ENCODE measurements around the gene APOD.

Gene APOD

DNA sequence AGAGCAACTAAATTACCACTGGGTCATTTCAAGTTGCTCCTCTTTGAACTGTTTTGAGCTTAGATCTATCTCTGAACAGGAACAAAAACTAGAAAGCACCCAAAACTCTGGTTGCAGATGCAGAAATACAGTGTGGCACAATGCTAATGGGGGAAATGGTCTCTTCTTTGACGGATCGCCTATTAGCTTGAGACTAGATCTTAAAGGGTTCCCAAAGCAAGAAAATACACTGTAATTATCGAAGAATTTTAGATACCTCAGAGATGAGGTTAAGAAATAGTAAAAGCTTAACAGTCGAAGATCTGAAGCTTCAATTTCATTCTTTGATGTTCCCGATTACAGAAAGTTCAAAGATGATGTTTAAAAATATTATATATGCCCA lies 41.4 kb downstream of the APOD start:
- no peak for DNase-seq (ENCODE audit: extremely low spot score)
- ChIA-PET POLR2A (interaction anchor here (0.9 to 1.6 kb wide), 4 partner anchors 9 to 101 kb away, joined by 4 to 10 read pairs (median 5); no protein-coding TSS in a partner anchor), CTCF (no interaction called here)
- TF ChIP-seq ARNT (IDR thresholded peaks at IDR 0.05) (no peak), L3MBTL2 (conservative IDR thresholded peaks at IDR 0.05) (no peak), NFRKB (IDR thresholded peaks at IDR 0.05) (no peak), ELF4 (IDR thresholded peaks at IDR 0.05) (no peak), TARDBP (IDR thresholded peaks at IDR 0.05) (no peak), ZNF384 (IDR thresholded peaks at IDR 0.05) (no peak), SUZ12 (IDR thresholded peaks at IDR 0.05) (no peak)
- TF ChIP-seq, protein P1, sequence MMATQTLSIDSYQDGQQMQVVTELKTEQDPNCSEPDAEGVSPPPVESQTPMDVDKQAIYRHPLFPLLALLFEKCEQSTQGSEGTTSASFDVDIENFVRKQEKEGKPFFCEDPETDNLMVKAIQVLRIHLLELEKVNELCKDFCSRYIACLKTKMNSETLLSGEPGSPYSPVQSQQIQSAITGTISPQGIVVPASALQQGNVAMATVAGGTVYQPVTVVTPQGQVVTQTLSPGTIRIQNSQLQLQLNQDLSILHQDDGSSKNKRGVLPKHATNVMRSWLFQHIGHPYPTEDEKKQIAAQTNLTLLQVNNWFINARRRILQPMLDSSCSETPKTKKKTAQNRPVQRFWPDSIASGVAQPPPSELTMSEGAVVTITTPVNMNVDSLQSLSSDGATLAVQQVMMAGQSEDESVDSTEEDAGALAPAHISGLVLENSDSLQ (IDR thresholded peaks at IDR 0.05): no peak

DNA sequence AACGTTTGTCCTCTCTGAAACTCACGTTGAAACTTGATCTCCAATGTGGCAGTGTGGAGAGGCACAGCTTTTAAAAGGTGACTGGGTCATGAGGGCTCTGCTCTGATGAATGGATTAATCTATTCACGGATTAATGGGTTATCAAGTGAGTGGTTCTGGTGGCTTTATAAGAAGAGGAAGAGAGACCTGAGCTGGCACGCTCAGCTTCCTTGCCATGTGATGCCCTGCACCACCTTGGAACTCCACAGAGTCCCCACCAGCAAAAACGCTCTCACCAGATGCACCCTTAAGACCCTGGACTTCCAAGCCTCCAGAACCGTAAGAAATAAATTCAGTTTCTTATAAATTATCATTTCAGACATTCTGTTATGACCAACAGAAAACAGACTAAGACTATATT lies 43.2 kb downstream of the APOD start:
- ChIA-PET POLR2A (no interaction called here), CTCF (no interaction called here)
- no peak for TF ChIP-seq ZNF384 (IDR thresholded peaks at IDR 0.05)
- no peak for TF ChIP-seq FOXM1 (IDR thresholded peaks at IDR 0.05; ENCODE audit: borderline replicate concordance)
- DNase-seq (ENCODE audit: extremely low spot score): no peak

GRCh38 chr3:195540027-195540426 lies 43.7 kb downstream of the APOD start:
- ChIA-PET POLR2A (no interaction called here), CTCF (interaction anchor here (1.5 kb wide), 1 partner anchor 269 kb away, joined by 4 read pairs; the partner anchor contains the start of gene XXYLT1)
- no peak for DNase-seq (ENCODE audit: extremely low spot score)
- TF ChIP-seq, protein P1 (IDR thresholded peaks at IDR 0.05): no peak
- no peak for TF ChIP-seq FOXM1 (IDR thresholded peaks at IDR 0.05; ENCODE audit: borderline replicate concordance)
- TF ChIP-seq FOXA1 (IDR thresholded peaks at IDR 0.05): no peak
- no peak for TF ChIP-seq HDGF (IDR thresholded peaks at IDR 0.05; ENCODE audit: borderline replicate concordance)
- TF ChIP-seq BHLHE40 (IDR thresholded peaks at IDR 0.05; ENCODE audit: borderline replicate concordance): no peak
- TF ChIP-seq SUZ12 (IDR thresholded peaks at IDR 0.05): no peak
- TF ChIP-seq LEF1 (IDR thresholded peaks at IDR 0.05; ENCODE audit: borderline replicate concordance): no peak
- TF ChIP-seq TARDBP (IDR thresholded peaks at IDR 0.05): no peak
- TF ChIP-seq SP1 (IDR thresholded peaks at IDR 0.05): no peak
- no peak for TF ChIP-seq ARNT (IDR thresholded peaks at IDR 0.05)
- no peak for TF ChIP-seq FOXK2 (IDR thresholded peaks at IDR 0.05)
- TF ChIP-seq ZNF384 (IDR thresholded peaks at IDR 0.05): no peak
- TF ChIP-seq ELF4 (IDR thresholded peaks at IDR 0.05): no peak
- TF ChIP-seq L3MBTL2 (conservative IDR thresholded peaks at IDR 0.05): no peak
- no peak for TF ChIP-seq NFRKB (IDR thresholded peaks at IDR 0.05)
- TF ChIP-seq CTBP1 (IDR thresholded peaks at IDR 0.05; ENCODE audit: borderline replicate concordance): no peak

DNA sequence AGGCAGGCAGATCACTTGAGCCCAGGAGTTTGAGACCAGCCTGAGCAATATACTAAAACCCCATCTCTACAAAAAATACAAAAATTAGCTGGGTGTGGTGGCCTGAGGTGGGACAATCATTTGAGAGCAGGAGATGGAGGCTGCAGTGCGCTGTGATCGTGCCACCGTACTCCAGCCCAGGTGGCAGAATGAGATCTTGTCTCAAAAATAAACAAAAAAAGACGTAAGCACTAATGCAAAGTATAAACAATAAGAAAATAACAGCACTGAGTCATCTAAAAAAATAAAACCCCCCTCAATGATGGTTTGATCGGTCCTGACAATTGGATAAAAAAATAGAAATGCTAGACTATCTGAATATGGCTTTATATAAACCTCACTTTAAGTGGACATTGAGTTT lies 44.3 kb downstream of the APOD start:
- ChIA-PET POLR2A (no interaction called here), CTCF (interaction anchor here (1.5 kb wide), 1 partner anchor 268 kb away, joined by 4 read pairs; the partner anchor contains the start of gene XXYLT1)
- no peak for TF ChIP-seq ZNF384 (IDR thresholded peaks at IDR 0.05)
- no peak for TF ChIP-seq SP1 (IDR thresholded peaks at IDR 0.05)
- no peak for TF ChIP-seq SUZ12 (IDR thresholded peaks at IDR 0.05)
- no peak for TF ChIP-seq ARNT (IDR thresholded peaks at IDR 0.05)
- TF ChIP-seq FOXA1 (IDR thresholded peaks at IDR 0.05): no peak
- TF ChIP-seq HDGF (IDR thresholded peaks at IDR 0.05; ENCODE audit: borderline replicate concordance): no peak
- TF ChIP-seq, protein P1 (IDR thresholded peaks at IDR 0.05): no peak
- no peak for TF ChIP-seq BHLHE40 (IDR thresholded peaks at IDR 0.05; ENCODE audit: borderline replicate concordance)
- DNase-seq (ENCODE audit: extremely low spot score): no peak

DNA sequence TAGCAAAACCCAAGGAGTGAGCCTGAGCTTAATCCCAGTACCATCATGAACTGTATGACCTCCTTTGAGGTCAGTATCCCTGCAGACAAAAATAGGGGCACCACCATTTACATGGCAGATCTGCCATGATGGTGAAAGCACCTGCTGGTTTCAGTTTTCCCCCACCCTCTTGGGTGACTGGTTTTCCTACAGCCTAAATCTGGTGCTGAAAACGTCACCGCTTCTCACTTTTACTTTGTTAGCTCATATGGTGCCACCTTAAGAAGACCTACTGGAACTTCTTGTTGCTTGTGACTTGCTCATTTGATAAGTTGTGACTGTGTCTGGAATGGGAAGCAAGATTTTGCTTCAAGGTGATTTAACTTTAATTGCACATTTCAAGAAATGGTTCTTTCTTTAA lies 45.7 kb downstream of the APOD start:
- POLR2A ChIA-PET: no interaction called here
- CTCF ChIA-PET: interaction anchor here (0.6 to 0.8 kb wide), 2 partner anchors 253 to 267 kb away, joined by 3 to 5 read pairs; partner anchors contain the start of gene XXYLT1
- DNase-seq (ENCODE audit: extremely low spot score): no peak
- TF ChIP-seq, protein P1 (IDR thresholded peaks at IDR 0.05): no peak

DNA sequence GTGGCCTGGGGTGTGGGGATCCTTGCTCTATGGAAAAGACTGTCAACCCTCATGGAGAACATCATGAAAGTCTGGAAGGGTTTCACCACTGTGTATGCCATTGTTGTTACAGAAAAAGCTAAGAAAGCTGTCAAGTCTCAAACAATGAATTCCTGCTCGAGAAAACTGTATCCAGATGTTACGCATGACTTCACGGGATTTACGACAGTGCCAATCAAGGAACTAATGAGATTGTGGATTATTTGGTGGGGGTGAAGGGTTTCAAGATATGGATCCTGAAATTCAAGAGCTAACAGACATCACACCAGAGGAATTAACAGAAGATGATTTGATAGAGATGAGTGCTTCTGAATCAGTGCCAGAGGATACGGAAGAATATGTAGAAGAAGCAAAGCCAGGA lies 48.4 kb downstream of the APOD start:
- no peak for DNase-seq (ENCODE audit: extremely low spot score)
- CTCF ChIA-PET: interaction anchor here (1.0 kb wide), 1 partner anchor 15 kb away, joined by 3 read pairs; no protein-coding TSS in a partner anchor
- POLR2A ChIA-PET: no interaction called here
- TF ChIP-seq ZNF384 (IDR thresholded peaks at IDR 0.05) (no peak), NFRKB (IDR thresholded peaks at IDR 0.05) (no peak), ELF4 (IDR thresholded peaks at IDR 0.05) (no peak), SP1 (IDR thresholded peaks at IDR 0.05) (no peak), ARNT (IDR thresholded peaks at IDR 0.05) (no peak), SUZ12 (IDR thresholded peaks at IDR 0.05) (no peak), LEF1 (IDR thresholded peaks at IDR 0.05; ENCODE audit: borderline replicate concordance) (no peak), CTBP1 (IDR thresholded peaks at IDR 0.05; ENCODE audit: borderline replicate concordance) (no peak), HDGF (IDR thresholded peaks at IDR 0.05; ENCODE audit: borderline replicate concordance) (no peak)

DNA sequence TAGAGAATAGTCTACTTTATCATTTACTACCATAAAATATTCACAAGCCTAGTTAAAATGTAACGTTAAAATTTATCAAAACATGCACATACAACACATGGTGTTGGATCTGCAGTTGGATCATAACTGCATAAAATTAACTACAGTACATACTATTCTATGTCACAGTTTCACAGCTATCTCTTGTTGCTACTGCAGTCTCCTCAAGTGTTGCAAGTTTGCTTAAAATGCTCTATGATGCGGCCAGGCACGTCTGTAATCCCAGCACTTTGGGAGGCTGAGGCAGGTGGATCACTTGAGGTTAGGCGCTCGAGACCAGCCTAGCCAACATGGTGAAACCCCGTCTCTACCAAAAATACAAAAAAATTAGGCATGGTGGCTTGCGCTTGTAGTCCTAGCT lies 50.9 kb downstream of the APOD start:
- POLR2A ChIA-PET: interaction anchor here (1.3 kb wide), 1 partner anchor 9 kb away, joined by 4 read pairs; no protein-coding TSS in a partner anchor
- no peak for DNase-seq (ENCODE audit: extremely low spot score)
- CTCF ChIA-PET: interaction anchor here (0.6 kb wide), 1 partner anchor 262 kb away, joined by 3 read pairs; the partner anchor contains the start of gene XXYLT1
- no peak for TF ChIP-seq FOXA1 (IDR thresholded peaks at IDR 0.05)
- TF ChIP-seq FOXK2 (IDR thresholded peaks at IDR 0.05): no peak
- TF ChIP-seq, protein P1 (IDR thresholded peaks at IDR 0.05): no peak
- TF ChIP-seq SP1 (IDR thresholded peaks at IDR 0.05): no peak
- no peak for TF ChIP-seq FOXM1 (IDR thresholded peaks at IDR 0.05; ENCODE audit: borderline replicate concordance)
- TF ChIP-seq LEF1 (IDR thresholded peaks at IDR 0.05; ENCODE audit: borderline replicate concordance): no peak
- no peak for TF ChIP-seq NFRKB (IDR thresholded peaks at IDR 0.05)
- TF ChIP-seq CTBP1 (IDR thresholded peaks at IDR 0.05; ENCODE audit: borderline replicate concordance): no peak
- no peak for TF ChIP-seq SUZ12 (IDR thresholded peaks at IDR 0.05)
- TF ChIP-seq ZNF384 (IDR thresholded peaks at IDR 0.05): no peak
- TF ChIP-seq HDGF (IDR thresholded peaks at IDR 0.05; ENCODE audit: borderline replicate concordance): no peak
- no peak for TF ChIP-seq L3MBTL2 (conservative IDR thresholded peaks at IDR 0.05)
- no peak for TF ChIP-seq TARDBP (IDR thresholded peaks at IDR 0.05)
- TF ChIP-seq ARNT (IDR thresholded peaks at IDR 0.05): no peak
- no peak for TF ChIP-seq BHLHE40 (IDR thresholded peaks at IDR 0.05; ENCODE audit: borderline replicate concordance)
- no peak for TF ChIP-seq ELF4 (IDR thresholded peaks at IDR 0.05)

All from HEK293T (cell line).